DOHH2 (cell line): Measurements from ENCODE around the gene PIGL.
"Not testable (repeated sequence)": the region's sequence is repeated elsewhere in the genome, so short reads cannot be mapped to it uniquely, and the experiment has no call there.

Source experiments
- CTCF ChIP-seq: fragments of 200-600 bp; sonication (generic); IDR thresholded peaks from one replicate; pipeline ENCODE4 v1.5.1; 2014; ENCODE audit warnings: antibody characterized with exemption, mild to moderate bottlenecking, low read depth, low read length; ENCODE audit not compliant: poor library complexity, severe bottlenecking
- EZH2phosphoT487 ChIP-seq: fragments of 200-600 bp; sonication (generic); IDR thresholded peaks from 2 replicates; pipeline ENCODE4 v1.6.1; 2017; ENCODE audit warnings: borderline replicate concordance, mild to moderate bottlenecking, antibody characterized with exemption, low read length, moderate library complexity, mixed read lengths

- TF ChIP-seq CTCF, EZH2phosphoT487: not testable (repeated sequence)
Observed at GRCh38 chr17:16296072-16296471, 79.1 kb downstream of the PIGL start.
